ENCODE results near the gene NLGN4X.

GRCh38 chrX:5976332-5976731 lies 252.3 kb downstream of the NLGN4X start:
- TF ChIP-seq CTCF (IDR thresholded peaks at IDR 0.05; ENCODE audit: low read length) (no peak), EZH2 (IDR thresholded peaks at IDR 0.05; ENCODE audit: borderline replicate concordance, low read length) (no peak)

All from OCI-LY1 (cell line).